Nephron progenitor cell (in vitro differentiated cells): ENCODE data around the gene CA10.

Source experiments
- DNase-seq: peaks from one replicate; pipeline ENCODE4 v3.0.0; 2021
- H3K27ac Mint-ChIP-seq: 2 replicates; pipeline ENCODE4 v1.8.0; 2021; ENCODE audit warnings: mild to moderate bottlenecking, moderate library complexity, mixed read lengths
- H3K27me3 Mint-ChIP-seq: 2 replicates; pipeline ENCODE4 v1.8.0; 2021; ENCODE audit warnings: mild to moderate bottlenecking, low read depth, mixed read lengths; ENCODE audit not compliant: poor library complexity
- H3K36me3 Mint-ChIP-seq: 2 replicates; pipeline ENCODE4 v1.8.0; 2021; ENCODE audit warnings: low read depth, mixed read lengths
- H3K4me1 Mint-ChIP-seq: 2 replicates; pipeline ENCODE4 v1.8.0; 2021; ENCODE audit warnings: mixed read lengths
- H3K4me3 Mint-ChIP-seq: 2 replicates; pipeline ENCODE4 v1.8.0; 2021; ENCODE audit warnings: mild to moderate bottlenecking, moderate library complexity, mixed read lengths
- H3K9me3 Mint-ChIP-seq: 2 replicates; pipeline ENCODE4 v1.8.0; 2021; ENCODE audit warnings: mild to moderate bottlenecking, moderate library complexity, mixed read lengths
- TF ChIP-seq, protein P1 (sequence below): fragments of 200-600 bp; sonication (generic); IDR thresholded peaks from 2 replicates; pipeline ENCODE4 v1.5.0; 2021; ENCODE audit warnings: antibody characterized with exemption

CA10 gene

DNA sequence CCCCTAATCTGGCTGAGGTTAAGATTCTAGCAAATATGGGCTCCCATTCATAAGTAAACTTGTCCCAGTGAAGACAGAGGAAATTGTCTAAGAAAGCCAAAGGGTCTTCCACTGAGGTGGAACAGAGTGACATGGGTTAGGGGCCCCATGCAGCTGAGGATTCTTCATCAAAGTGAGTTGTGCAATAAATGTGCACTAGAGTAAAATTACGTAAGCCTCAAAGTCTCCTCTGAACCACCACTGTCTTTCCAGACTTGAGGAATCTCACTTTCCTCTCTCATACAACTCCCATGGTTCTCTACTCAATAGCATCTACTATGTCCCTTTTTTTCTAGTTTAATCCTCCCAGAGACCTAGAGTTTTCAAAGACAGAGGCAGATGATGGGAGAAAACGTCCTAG lies 132.4 kb downstream of the CA10 start:
- H3K36me3 Mint-ChIP-seq: no peaks in the 10 kb centered on the region
- no peaks in the 10 kb centered on the region for H3K4me1 Mint-ChIP-seq
- no peaks in the 10 kb centered on the region for H3K27me3 Mint-ChIP-seq
- H3K27ac Mint-ChIP-seq: no peak overlapping the region
- DNase-seq: no peak
- H3K4me3 Mint-ChIP-seq: no peak overlapping the region
- TF ChIP-seq, protein P1, sequence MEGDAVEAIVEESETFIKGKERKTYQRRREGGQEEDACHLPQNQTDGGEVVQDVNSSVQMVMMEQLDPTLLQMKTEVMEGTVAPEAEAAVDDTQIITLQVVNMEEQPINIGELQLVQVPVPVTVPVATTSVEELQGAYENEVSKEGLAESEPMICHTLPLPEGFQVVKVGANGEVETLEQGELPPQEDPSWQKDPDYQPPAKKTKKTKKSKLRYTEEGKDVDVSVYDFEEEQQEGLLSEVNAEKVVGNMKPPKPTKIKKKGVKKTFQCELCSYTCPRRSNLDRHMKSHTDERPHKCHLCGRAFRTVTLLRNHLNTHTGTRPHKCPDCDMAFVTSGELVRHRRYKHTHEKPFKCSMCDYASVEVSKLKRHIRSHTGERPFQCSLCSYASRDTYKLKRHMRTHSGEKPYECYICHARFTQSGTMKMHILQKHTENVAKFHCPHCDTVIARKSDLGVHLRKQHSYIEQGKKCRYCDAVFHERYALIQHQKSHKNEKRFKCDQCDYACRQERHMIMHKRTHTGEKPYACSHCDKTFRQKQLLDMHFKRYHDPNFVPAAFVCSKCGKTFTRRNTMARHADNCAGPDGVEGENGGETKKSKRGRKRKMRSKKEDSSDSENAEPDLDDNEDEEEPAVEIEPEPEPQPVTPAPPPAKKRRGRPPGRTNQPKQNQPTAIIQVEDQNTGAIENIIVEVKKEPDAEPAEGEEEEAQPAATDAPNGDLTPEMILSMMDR: no peak
- no peaks in the 10 kb centered on the region for H3K9me3 Mint-ChIP-seq

GRCh38 chr17:52025236-52025635 lies 133.3 kb downstream of the CA10 start:
- Mint-ChIP-seq H3K4me1 (no peaks in the 10 kb centered on the region), H3K4me3 (no peak overlapping the region), H3K27ac (no peak overlapping the region), H3K36me3 (no peaks in the 10 kb centered on the region), H3K27me3 (no peaks in the 10 kb centered on the region), H3K9me3 (no peaks in the 10 kb centered on the region)
- DNase-seq: no peak
- TF ChIP-seq, protein P1: no peak

GRCh38 chr17:52024300-52024870 lies 134.1 kb downstream of the CA10 start:
- Mint-ChIP-seq H3K27me3 (no peaks in the 10 kb centered on the region), H3K27ac (no peak overlapping the region), H3K9me3 (no peaks in the 10 kb centered on the region), H3K4me3 (no peak overlapping the region), H3K4me1 (no peaks in the 10 kb centered on the region), H3K36me3 (no peaks in the 10 kb centered on the region)
- no peak for DNase-seq
- TF ChIP-seq, protein P1: no peak

DNA sequence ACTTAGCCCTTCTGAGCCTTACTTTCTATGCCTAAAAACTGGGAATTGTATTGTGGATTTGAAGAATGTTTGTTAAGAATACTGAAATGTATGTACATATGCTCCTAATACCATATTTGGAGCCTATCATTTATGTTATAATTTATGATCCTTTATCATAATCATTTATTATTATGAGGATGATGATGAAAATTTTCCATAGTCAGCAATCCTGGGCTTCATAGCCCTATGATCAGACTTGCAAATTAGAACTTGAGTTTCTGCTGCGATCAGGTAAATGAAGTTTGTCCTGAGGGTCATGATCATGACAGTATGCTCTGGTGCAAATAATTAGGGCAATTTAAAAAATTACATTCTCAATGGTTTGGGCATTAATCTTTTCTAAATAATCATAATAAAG lies 147.4 kb downstream of the CA10 start:
- Mint-ChIP-seq H3K9me3 (no peaks in the 10 kb centered on the region), H3K27ac (no peak overlapping the region), H3K36me3 (no peaks in the 10 kb centered on the region), H3K4me1 (no peaks in the 10 kb centered on the region), H3K27me3 (no peaks in the 10 kb centered on the region), H3K4me3 (no peak overlapping the region)
- no peak for DNase-seq
- TF ChIP-seq, protein P1: no peak

GRCh38 chr17:51999654-52000053 lies 158.9 kb downstream of the CA10 start:
- peaks cover 8% of the 10 kb centered on the region for H3K4me1 Mint-ChIP-seq
- H3K27me3 Mint-ChIP-seq: no peaks in the 10 kb centered on the region
- no peak for DNase-seq
- H3K9me3 Mint-ChIP-seq: no peaks in the 10 kb centered on the region
- no peak overlapping the region for H3K4me3 Mint-ChIP-seq
- TF ChIP-seq, protein P1: no peak
- H3K27ac Mint-ChIP-seq: no peak overlapping the region
- no peaks in the 10 kb centered on the region for H3K36me3 Mint-ChIP-seq

- no peak overlapping the region for H3K4me3 Mint-ChIP-seq
- TF ChIP-seq, protein P1: no peak
- no peaks in the 10 kb centered on the region for H3K9me3 Mint-ChIP-seq
- H3K36me3 Mint-ChIP-seq: no peaks in the 10 kb centered on the region
- no peaks in the 10 kb centered on the region for H3K27me3 Mint-ChIP-seq
- no peak for DNase-seq
- no peak overlapping the region for H3K27ac Mint-ChIP-seq
- peaks cover 8% of the 10 kb centered on the region for H3K4me1 Mint-ChIP-seq
Measured at GRCh38 chr17:51997723-51998122, 160.8 kb downstream of the CA10 start.
